Hepatocyte (in vitro differentiated cells): Measurements from ENCODE around the gene PIK3R4. TPM values are rescaled to one million over a fixed set of nuclear protein-coding genes. Genes with fewer than 3 reads are reported as not detected.

Source experiments
- DNase-seq: peaks from one replicate; pipeline ENCODE4 v3.0.0-alpha.2; 2016; ENCODE audit warnings: low spot score
- H2AFZ ChIP-seq: fragments of 200-600 bp; sonication (generic); 2 replicates; pipeline ENCODE4 v1.6.0; 2016; ENCODE audit warnings: antibody characterized with exemption, mild to moderate bottlenecking
- H3K27ac ChIP-seq: fragments of 200-600 bp; sonication (generic); 2 replicates; pipeline ENCODE4 v1.5.1; 2016; ENCODE audit warnings: mild to moderate bottlenecking
- H3K27me3 ChIP-seq: fragments of 200-600 bp; sonication (generic); 2 replicates; pipeline ENCODE4 v1.6.1; 2016
- H3K36me3 ChIP-seq: fragments of 200-600 bp; sonication (generic); replicated peaks from 2 replicates; pipeline ENCODE4 v1.5.1; 2016; ENCODE audit warnings: low read depth; ENCODE audit not compliant: insufficient read depth
- H3K4me1 ChIP-seq: fragments of 200-600 bp; sonication (generic); 2 replicates; pipeline ENCODE4 v1.5.1; 2016; ENCODE audit warnings: mild to moderate bottlenecking, moderate library complexity; ENCODE audit not compliant: insufficient read depth
- H3K4me2 ChIP-seq: fragments of 200-600 bp; sonication (generic); 2 replicates; pipeline ENCODE4 v1.6.0; 2016
- H3K4me3 ChIP-seq: fragments of 200-600 bp; sonication (generic); 2 replicates; pipeline ENCODE4 v1.5.1; 2016; ENCODE audit warnings: mild to moderate bottlenecking
- H3K79me2 ChIP-seq: fragments of 200-600 bp; sonication (generic); 2 replicates; pipeline ENCODE4 v1.6.0; 2017; ENCODE audit warnings: mild to moderate bottlenecking
- H3K9me2 ChIP-seq: fragments of 200-600 bp; sonication (generic); replicated peaks from 2 replicates; pipeline ENCODE4 v1.6.0; 2017; ENCODE audit warnings: mild to moderate bottlenecking; ENCODE audit not compliant: insufficient read depth
- H3K9me3 ChIP-seq: fragments of 200-600 bp; sonication (generic); 2 replicates; pipeline ENCODE4 v1.5.1; 2016; ENCODE audit warnings: low read depth, mild to moderate bottlenecking
- H4K20me1 ChIP-seq: fragments of 200-600 bp; sonication (generic); 2 replicates; pipeline ENCODE4 v1.6.0; 2016; ENCODE audit warnings: mild to moderate bottlenecking; ENCODE audit not compliant: insufficient read depth, poor library complexity, severe bottlenecking
- EZH2 ChIP-seq: fragments of 200-600 bp; sonication (generic); IDR thresholded peaks from 2 replicates; pipeline ENCODE4 v1.6.1; 2016; ENCODE audit warnings: antibody characterized with exemption, mild to moderate bottlenecking, borderline replicate concordance
- EZH2phosphoT487 ChIP-seq: fragments of 200-600 bp; sonication (generic); IDR thresholded peaks from one replicate; pipeline ENCODE4 v1.6.1; 2018; ENCODE audit warnings: antibody characterized with exemption, mild to moderate bottlenecking, low read depth, moderate library complexity; ENCODE audit not compliant: unreplicated experiment, severe bottlenecking
- WGBS: methylation state at CpG from one replicate; pipeline ENCODE4 v1.1.6; 2016; ENCODE audit warnings: low lambda C conversion rate; ENCODE audit errors: missing lambda C conversion rate; 5-methylcytosine and 5-hydroxymethylcytosine counted together
- polyA plus RNA-seq: library from polyadenylated mRNA; unstranded; fragments of >200 nt; fragmentation: Nextera tagmentation; extraction: Ambion mirVana; gene quantifications from 2 replicates; pipeline ENCODE4 v1.2.1, GENCODE V29; 2016
- total RNA-seq: library from RNA; depleted of rRNA; stranded (reverse); fragments of >200 nt; gene quantifications from 2 replicates; pipeline ENCODE4 v1.2.3, GENCODE V29; 2014
- TF ChIP-seq, protein P1 (sequence below): fragments of 200-600 bp; sonication (generic); IDR thresholded peaks from 2 replicates; pipeline ENCODE4 v1.5.1; 2016; ENCODE audit warnings: antibody characterized with exemption, mild to moderate bottlenecking; ENCODE audit not compliant: poor library complexity

Gene PIK3R4
- total and polyA plus RNA-seq, 2 experiments from 2014 or later = 17.1 to 33.3 TPM

DNA sequence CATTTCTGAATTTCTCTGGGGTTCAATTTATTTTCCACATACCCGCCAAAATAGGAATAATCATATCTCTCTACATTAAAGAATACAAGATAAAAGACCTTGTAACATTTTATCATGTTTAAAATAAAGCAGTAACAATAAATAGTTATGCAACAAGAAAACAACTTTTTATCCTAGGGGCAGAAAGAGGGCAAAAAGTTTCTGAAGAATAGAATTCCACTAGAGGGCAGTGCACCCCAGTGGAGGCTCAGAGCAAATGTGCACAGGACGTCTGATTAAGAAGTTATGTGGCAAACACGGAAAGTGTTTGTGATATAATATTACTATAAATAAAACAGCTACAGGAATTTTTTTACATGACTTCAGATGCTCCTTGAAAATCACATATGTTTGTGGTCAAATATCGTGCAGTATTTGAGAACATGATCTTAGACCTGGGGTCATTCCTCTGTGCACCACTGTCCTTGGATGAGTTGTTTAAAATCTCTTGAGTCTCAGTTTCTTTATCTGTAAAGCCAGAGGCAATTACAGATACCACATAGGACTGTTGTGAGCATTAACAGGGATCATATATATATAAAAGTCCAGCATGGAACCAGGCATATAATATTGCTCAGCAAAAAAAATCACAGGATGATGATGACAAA, 13.2 kb upstream of the PIK3R4 start:
- Histone ChIP-seq H2AFZ (no peak overlapping the region), H3K9me3 (no peaks in the 10 kb centered on the region), H3K4me3 (no peak overlapping the region), H3K4me1 (no peaks in the 10 kb centered on the region), H3K9me2 (no peaks in the 10 kb centered on the region), H3K4me2 (peak overlapping the region; percentile 59), H3K27ac (no peak overlapping the region), H4K20me1 (no peaks in the 10 kb centered on the region), H3K36me3 (no peaks in the 10 kb centered on the region), H3K79me2 (no peaks in the 10 kb centered on the region), H3K27me3 (no peaks in the 10 kb centered on the region)
- peak; percentile 78 for DNase-seq
- no peak for TF ChIP-seq EZH2
- TF ChIP-seq EZH2phosphoT487 = no peak
- TF ChIP-seq, protein P1, sequence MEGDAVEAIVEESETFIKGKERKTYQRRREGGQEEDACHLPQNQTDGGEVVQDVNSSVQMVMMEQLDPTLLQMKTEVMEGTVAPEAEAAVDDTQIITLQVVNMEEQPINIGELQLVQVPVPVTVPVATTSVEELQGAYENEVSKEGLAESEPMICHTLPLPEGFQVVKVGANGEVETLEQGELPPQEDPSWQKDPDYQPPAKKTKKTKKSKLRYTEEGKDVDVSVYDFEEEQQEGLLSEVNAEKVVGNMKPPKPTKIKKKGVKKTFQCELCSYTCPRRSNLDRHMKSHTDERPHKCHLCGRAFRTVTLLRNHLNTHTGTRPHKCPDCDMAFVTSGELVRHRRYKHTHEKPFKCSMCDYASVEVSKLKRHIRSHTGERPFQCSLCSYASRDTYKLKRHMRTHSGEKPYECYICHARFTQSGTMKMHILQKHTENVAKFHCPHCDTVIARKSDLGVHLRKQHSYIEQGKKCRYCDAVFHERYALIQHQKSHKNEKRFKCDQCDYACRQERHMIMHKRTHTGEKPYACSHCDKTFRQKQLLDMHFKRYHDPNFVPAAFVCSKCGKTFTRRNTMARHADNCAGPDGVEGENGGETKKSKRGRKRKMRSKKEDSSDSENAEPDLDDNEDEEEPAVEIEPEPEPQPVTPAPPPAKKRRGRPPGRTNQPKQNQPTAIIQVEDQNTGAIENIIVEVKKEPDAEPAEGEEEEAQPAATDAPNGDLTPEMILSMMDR = peak; percentile 88
- WGBS = 6% methylated on average over 4 of the region's 4 CpGs

DNA sequence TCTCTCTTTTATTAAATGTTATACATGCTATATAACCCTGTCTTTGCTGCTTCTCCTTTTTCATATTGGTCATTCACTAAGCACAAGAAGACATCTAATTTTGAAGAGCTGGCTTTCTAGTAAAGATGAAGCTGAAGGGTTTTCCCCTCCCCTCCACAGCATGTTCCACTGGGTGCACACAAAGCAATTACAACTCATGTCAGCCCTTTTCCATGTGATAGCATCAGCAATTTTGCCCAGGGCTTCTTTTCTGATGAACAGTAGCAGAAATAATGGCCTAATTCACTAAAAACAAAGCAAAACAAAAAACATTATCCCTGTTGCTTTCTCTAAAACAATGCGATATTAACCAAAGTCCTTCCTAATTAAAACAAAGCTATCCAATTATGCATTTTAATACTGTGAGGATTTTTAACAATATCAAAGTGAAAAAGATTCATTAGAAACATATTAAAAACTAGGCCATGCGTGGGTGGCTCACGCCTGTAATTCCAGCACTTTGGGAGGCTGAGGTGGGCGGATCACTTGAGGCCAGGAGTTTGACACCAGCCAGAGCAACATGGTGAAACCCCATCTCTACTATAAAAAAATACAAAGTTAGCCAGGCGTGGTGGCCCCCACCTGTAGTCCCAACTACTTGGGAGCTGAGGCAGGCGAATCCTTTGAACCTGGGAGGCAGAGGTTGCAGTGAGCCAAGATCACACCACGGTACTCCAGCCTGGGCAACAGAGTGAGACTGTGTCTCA, 12.2 kb upstream of the PIK3R4 start:
- TF ChIP-seq, protein P1 = no peak
- TF ChIP-seq EZH2phosphoT487 = no peak
- no peak for TF ChIP-seq EZH2
- no peak for DNase-seq
- H3K9me3 ChIP-seq = no peaks in the 10 kb centered on the region
- no peaks in the 10 kb centered on the region for H3K36me3 ChIP-seq
- H3K9me2 ChIP-seq = no peaks in the 10 kb centered on the region
- 80% methylated on average over 7 of the region's 7 CpGs for WGBS
- no peak overlapping the region for H3K27ac ChIP-seq
- H2AFZ ChIP-seq = no peak overlapping the region
- H4K20me1 ChIP-seq = no peaks in the 10 kb centered on the region
- no peak overlapping the region for H3K4me3 ChIP-seq
- H3K4me1 ChIP-seq = no peaks in the 10 kb centered on the region
- H3K27me3 ChIP-seq = no peaks in the 10 kb centered on the region
- H3K79me2 ChIP-seq = no peaks in the 10 kb centered on the region
- H3K4me2 ChIP-seq = no peak overlapping the region

DNA sequence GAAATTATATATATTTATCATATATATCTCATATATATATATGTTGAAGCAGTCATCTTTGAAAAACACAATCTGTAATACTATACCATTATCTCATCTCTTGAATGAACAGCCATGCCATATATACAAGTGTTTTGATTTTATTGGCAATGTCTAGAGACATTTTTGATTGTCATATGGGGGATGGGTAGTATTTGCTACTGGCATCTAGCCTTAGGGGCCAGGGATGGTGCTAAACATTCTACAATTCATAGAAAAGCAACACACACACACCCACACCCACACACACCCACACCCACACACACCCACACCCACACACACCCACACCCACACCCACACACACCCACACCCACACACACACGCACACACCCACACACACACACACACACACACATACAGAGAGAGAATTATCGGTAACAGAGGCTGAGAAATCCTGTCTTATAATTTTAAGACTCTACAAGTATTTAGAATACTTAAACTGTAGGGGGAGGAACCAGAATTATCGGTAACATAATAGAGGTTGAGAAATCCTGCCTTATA, 11.1 kb upstream of the PIK3R4 start:
- no peaks in the 10 kb centered on the region for H4K20me1 ChIP-seq
- WGBS = 93% methylated on average over 3 of the region's 3 CpGs
- H3K36me3 ChIP-seq = no peaks in the 10 kb centered on the region
- H3K27me3 ChIP-seq = no peaks in the 10 kb centered on the region
- H3K27ac ChIP-seq = no peak overlapping the region
- no peak overlapping the region for H3K4me3 ChIP-seq
- no peaks in the 10 kb centered on the region for H3K4me1 ChIP-seq
- no peak for DNase-seq
- H3K9me3 ChIP-seq = no peaks in the 10 kb centered on the region
- TF ChIP-seq, protein P1 = no peak
- TF ChIP-seq EZH2phosphoT487 (no peak), EZH2 (no peak)
- H3K4me2 ChIP-seq = no peak overlapping the region
- H3K79me2 ChIP-seq = no peaks in the 10 kb centered on the region
- no peaks in the 10 kb centered on the region for H3K9me2 ChIP-seq
- no peak overlapping the region for H2AFZ ChIP-seq
